ENCODE measurements around the gene BACE1. TPM values are rescaled to one million over a fixed set of nuclear protein-coding genes. Genes with fewer than 3 reads are reported as not detected.
A peak's percentile ranks its signal among the peaks of the same experiment; 100 is the strongest.

BACE1 gene
- total and polyA plus RNA-seq, 3 experiments from 2014 or later, result 2.0 to 2.9 (median 2.5) TPM

DNA sequence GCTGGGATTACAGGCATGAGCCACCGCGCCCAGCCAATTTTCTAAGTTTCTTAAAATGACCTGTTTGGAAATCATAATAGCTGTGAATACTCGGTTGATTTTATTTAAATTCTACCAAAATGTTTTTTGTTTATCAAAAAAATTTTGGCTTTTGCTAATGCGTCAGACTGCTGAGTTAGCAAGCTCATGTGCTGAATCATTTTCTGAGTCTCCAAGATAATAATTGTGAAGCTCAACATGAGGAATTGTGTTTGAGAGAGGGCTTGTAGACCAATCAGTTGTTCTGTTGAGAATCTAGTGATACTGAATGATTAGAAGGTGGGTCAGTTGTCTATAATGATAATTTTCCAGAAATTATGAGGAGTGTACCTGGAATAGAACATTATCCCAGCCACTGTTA lies 67.7 kb downstream of the BACE1 start:
- no peaks in the 10 kb centered on the region for H3K4me1 ChIP-seq (ENCODE audit: insufficient read depth, low read length)
- DNase-seq, result no peak
- peaks cover 6% of the 10 kb centered on the region for H3K36me3 ChIP-seq (ENCODE audit: insufficient read depth, low read length)
- no peaks in the 10 kb centered on the region for H3K27me3 ChIP-seq (ENCODE audit: insufficient read depth, low read length, poor library complexity, severe bottlenecking)
- ChIA-PET POLR2A (interaction anchor here (0.7 kb wide), 1 partner anchor 404 kb away, joined by 3 read pairs; no protein-coding TSS in a partner anchor), CTCF (no interaction called here)
- Mint-ChIP-seq H3K36me3 (peaks cover 6 to 61% (median 21%) of the 10 kb centered on the region in 3 donors), H3K4me1 (peaks cover 0 to 4% (median 0%) of the 10 kb centered on the region in 3 donors), H3K9me3 (no peaks in the 10 kb centered on the region), H3K27me3 (no peaks in the 10 kb centered on the region), H3K27ac (peak overlapping the region in 1 of 8 donors; percentile 33), H3K4me3 (no peak overlapping the region)
- H3K9me3 ChIP-seq (ENCODE audit: low read length), result no peaks in the 10 kb centered on the region
- no peak overlapping the region for H3K4me3 ChIP-seq (ENCODE audit: low read length)
- H3K27ac ChIP-seq (ENCODE audit: low read depth, low read length), result no peak overlapping the region

- Histone ChIP-seq H3K27ac (ENCODE audit: low read depth, low read length) (no peak overlapping the region), H3K4me1 (ENCODE audit: insufficient read depth, low read length) (no peaks in the 10 kb centered on the region), H3K36me3 (ENCODE audit: insufficient read depth, low read length) (peaks cover 6% of the 10 kb centered on the region), H3K27me3 (ENCODE audit: insufficient read depth, low read length, poor library complexity, severe bottlenecking) (no peaks in the 10 kb centered on the region), H3K4me3 (ENCODE audit: low read length) (no peak overlapping the region), H3K9me3 (ENCODE audit: low read length) (no peaks in the 10 kb centered on the region)
- peaks cover 2 to 4% (median 2%) of the 10 kb centered on the region in 3 donors for H3K4me1 Mint-ChIP-seq
- no peaks in the 10 kb centered on the region for H3K27me3 Mint-ChIP-seq
- ChIA-PET POLR2A (no interaction called here), CTCF (no interaction called here)
- H3K4me3 Mint-ChIP-seq, result no peak overlapping the region
- no peak overlapping the region for H3K27ac Mint-ChIP-seq
- H3K9me3 Mint-ChIP-seq, result no peaks in the 10 kb centered on the region
- peaks cover 9 to 51% (median 12%) of the 10 kb centered on the region in 3 donors for H3K36me3 Mint-ChIP-seq
- no peak for DNase-seq
Measured at GRCh38 chr11:117239295-117239694, 76.8 kb downstream of the BACE1 start.

DNA sequence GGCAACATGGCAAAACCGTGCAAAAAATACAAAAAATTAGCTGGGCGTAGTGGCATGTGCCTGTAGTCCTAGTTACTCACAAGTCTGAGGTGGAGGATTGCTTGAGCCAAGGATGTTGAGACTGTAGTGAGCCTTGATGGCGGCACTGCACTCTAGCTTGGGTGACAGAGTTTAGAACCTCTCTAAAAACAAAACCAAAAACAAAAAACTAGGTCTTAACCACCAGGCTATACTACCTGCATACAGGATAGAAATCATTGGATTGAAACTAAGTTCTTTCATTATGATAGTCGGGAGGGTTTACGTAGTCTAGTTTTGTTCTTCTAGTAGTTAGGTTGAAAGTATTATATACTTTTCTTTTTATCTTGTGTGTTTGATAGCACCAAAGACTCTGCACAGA lies 77.8 kb downstream of the BACE1 start:
- peaks cover 6% of the 10 kb centered on the region for H3K4me1 ChIP-seq (ENCODE audit: insufficient read depth, low read length)
- no peak overlapping the region for H3K4me3 ChIP-seq (ENCODE audit: low read length)
- Mint-ChIP-seq H3K36me3 (peaks cover 9 to 43% (median 11%) of the 10 kb centered on the region in 3 donors), H3K9me3 (no peaks in the 10 kb centered on the region), H3K27ac (no peak overlapping the region), H3K27me3 (no peaks in the 10 kb centered on the region), H3K4me3 (no peak overlapping the region), H3K4me1 (peaks cover 13% of the 10 kb centered on the region in 3 donors)
- H3K27me3 ChIP-seq (ENCODE audit: insufficient read depth, low read length, poor library complexity, severe bottlenecking), result no peaks in the 10 kb centered on the region
- DNase-seq, result no peak
- ChIA-PET CTCF (no interaction called here), POLR2A (no interaction called here)
- H3K36me3 ChIP-seq (ENCODE audit: insufficient read depth, low read length), result no peaks in the 10 kb centered on the region
- no peak overlapping the region for H3K27ac ChIP-seq (ENCODE audit: low read depth, low read length)
- H3K9me3 ChIP-seq (ENCODE audit: low read length), result no peaks in the 10 kb centered on the region

Other genes starting within 250 kb of the BACE1 start
- gene SIK3, start 217.8 kb downstream of the BACE1 start, total RNA-seq, result 10 to 100 TPM; 42.8 to 48.7 TPM
- gene SIK3, start 217.8 kb downstream of the BACE1 start, polyA plus RNA-seq, result 33.9 TPM
- 10 to 100 TPM; 79.5 to 84.5 TPM for gene PAFAH1B2, start 172.0 kb downstream of the BACE1 start, total RNA-seq
- gene PAFAH1B2, start 172.0 kb downstream of the BACE1 start, polyA plus RNA-seq, result 15.9 TPM
- gene SIDT2, start 137.5 kb downstream of the BACE1 start, total RNA-seq, result 10 to 100 TPM; 13.8 to 14.9 TPM
- gene SIDT2, start 137.5 kb downstream of the BACE1 start, polyA plus RNA-seq, result 2.0 TPM
- 1 to 10 TPM; 1.8 to 2.2 TPM for gene TAGLN, start 116.9 kb downstream of the BACE1 start, total RNA-seq
- gene TAGLN, start 116.9 kb downstream of the BACE1 start, polyA plus RNA-seq, result 0.35 TPM
- 100 to 1,000 TPM in 1 of 2 experiments, 10 to 100 TPM in 1; 99.6 to 101 TPM for gene PCSK7, start 84.2 kb downstream of the BACE1 start, total RNA-seq
- gene PCSK7, start 84.2 kb downstream of the BACE1 start, polyA plus RNA-seq, result 81.7 TPM
- 10 to 100 TPM; 25.1 to 25.3 TPM for gene RNF214, start 83.6 kb downstream of the BACE1 start, total RNA-seq
- 35.0 TPM for gene RNF214, start 83.6 kb downstream of the BACE1 start, polyA plus RNA-seq
- 1 to 10 TPM; 3.8 to 4.5 TPM for gene BACE1-AS, start 24.9 kb downstream of the BACE1 start, total RNA-seq
- 1.3 TPM for gene BACE1-AS, start 24.9 kb downstream of the BACE1 start, polyA plus RNA-seq
- 10 to 100 TPM; 34.6 to 40.5 TPM for gene CEP164, start 11.6 kb upstream of the BACE1 start, total RNA-seq
- 25.7 TPM for gene CEP164, start 11.6 kb upstream of the BACE1 start, polyA plus RNA-seq

Data from CD8-positive, alpha-beta memory T cell (primary cell).